ENCODE measurements around the gene E2F3. TPM values are rescaled to one million over a fixed set of nuclear protein-coding genes. Genes with fewer than 3 reads are reported as not detected.

Gene E2F3
- total and polyA plus RNA-seq, 8 donors = 0.51 to 4.4 (median 1.2) TPM

GRCh38 chr6:20403766-20404640 is 2.3 kb downstream of the E2F3 start:
- peak overlapping the region in 2 of 4 donors; percentile 80 to 89 for H3K27ac ChIP-seq
- ATAC-seq = no peak
- no peak for TF ChIP-seq CTCF (IDR thresholded peaks at IDR 0.05)
- H3K9me3 ChIP-seq = no peaks in the 10 kb centered on the region
- H3K4me1 ChIP-seq = peaks cover 0 to 4% (median 0%) of the 10 kb centered on the region in 3 donors
- H3K4me3 ChIP-seq = peak overlapping the region; percentile 38 to 87 (median 55)
- DNase-seq = no peak
- WGBS, 2 donors = 2 to 3% methylated on average over 36 to 38 of the region's 38 CpGs
- FAIRE-seq = no peak
- no peaks in the 10 kb centered on the region for H3K27me3 ChIP-seq
- no peaks in the 10 kb centered on the region for H3K36me3 ChIP-seq
- intact Hi-C loops (cut with DNase I) = no loop called here

- H3K4me1 ChIP-seq = peaks cover 0 to 4% (median 0%) of the 10 kb centered on the region in 3 donors
- ATAC-seq (no peak), DNase-seq (peak in 2 of 6 donors; percentile 17 to 22), FAIRE-seq (no peak)
- no peaks in the 10 kb centered on the region for H3K9me3 ChIP-seq
- H3K36me3 ChIP-seq = no peaks in the 10 kb centered on the region
- no peaks in the 10 kb centered on the region for H3K27me3 ChIP-seq
- 7 to 9% methylated on average over 6 of the region's 6 CpGs for WGBS, 2 donors
- peak overlapping the region in 2 of 4 donors; percentile 80 to 89 for H3K27ac ChIP-seq
- intact Hi-C loops (cut with DNase I) = no loop called here
- TF ChIP-seq CTCF (IDR thresholded peaks at IDR 0.05) = no peak
- H3K4me3 ChIP-seq = peak overlapping the region in 2 of 4 donors; percentile 51 to 87
Observed at GRCh38 chr6:20404641-20405032, 3.0 kb downstream of the E2F3 start.

- TF ChIP-seq CTCF (IDR thresholded peaks at IDR 0.05) = no peak
- Histone ChIP-seq H3K27me3 (no peaks in the 10 kb centered on the region), H3K9me3 (no peaks in the 10 kb centered on the region), H3K27ac (no peak overlapping the region), H3K36me3 (no peaks in the 10 kb centered on the region), H3K4me3 (no peak overlapping the region), H3K4me1 (peaks cover 0 to 4% (median 0%) of the 10 kb centered on the region in 3 donors)
- intact Hi-C loops (cut with DNase I) = no loop called here
- FAIRE-seq (no peak), ATAC-seq (no peak), DNase-seq (no peak)
- WGBS, 2 donors = 79 to 87% methylated on average over 4 of the region's 4 CpGs
Observed at GRCh38 chr6:20408851-20409250, 7.2 kb downstream of the E2F3 start.

- intact Hi-C loops (cut with DNase I) = no loop called here
- 81 to 83% methylated on average over 6 of the region's 6 CpGs for WGBS, 2 donors
Observed at GRCh38 chr6:20409427-20409971, 7.8 kb downstream of the E2F3 start.

More at GRCh38 chr6:20409427-20409971, 7.8 kb downstream of the E2F3 start:
- H3K4me1 ChIP-seq = peaks cover 0 to 4% (median 0%) of the 10 kb centered on the region in 3 donors
- no peak for TF ChIP-seq CTCF (IDR thresholded peaks at IDR 0.05)
- no peak overlapping the region for H3K27ac ChIP-seq
- H3K9me3 ChIP-seq = no peaks in the 10 kb centered on the region
- H3K27me3 ChIP-seq = no peaks in the 10 kb centered on the region
- no peak overlapping the region for H3K4me3 ChIP-seq
- H3K36me3 ChIP-seq = no peaks in the 10 kb centered on the region
- DNase-seq = no peak
- FAIRE-seq = no peak
- ATAC-seq = no peak

All from pancreas (tissue), 10 donors.